OCI-LY7 (cell line): ENCODE data around the gene ZNF771. TPM values are rescaled to one million over a fixed set of nuclear protein-coding genes. Genes with fewer than 3 reads are reported as not detected.

Experiments
- BruUV-seq: library from RNA; stranded (reverse); fragments of 400-500 nt; replicated peaks from 2 replicates; lab custom pipeline; 2021; lab: Mats Ljungman, UMichigan
- CTCF ChIA-PET: fragments of 300-600 bp; sonication (Branson Sonifier 250); formaldehyde crosslinking; loops from one replicate; lab custom pipeline; 2022; ENCODE audit warnings: antibody characterized with exemption; ENCODE audit not compliant: unreplicated experiment; lab: Charles Lee
- POLR2A ChIA-PET: fragments of 300-600 bp; sonication (Branson Sonifier 250); formaldehyde crosslinking; loops from one replicate; lab custom pipeline; 2022; ENCODE audit warnings: antibody characterized with exemption; lab: Charles Lee
- DNase-seq: peaks from one replicate; pipeline ENCODE4 v3.0.0-alpha.2; 2015; ENCODE audit warnings: low spot score
- H2AFZ ChIP-seq: fragments of 200-600 bp; sonication (generic), shearing (Covaris generic); 2 replicates; pipeline ENCODE4 v1.6.1; 2014; ENCODE audit warnings: mild to moderate bottlenecking, antibody characterized with exemption, low read length, moderate library complexity
- H3K27ac ChIP-seq: fragments of 200-600 bp; sonication (generic); 2 replicates; pipeline ENCODE4 v1.5.1; 2014; ENCODE audit warnings: mixed run types, low read depth, mild to moderate bottlenecking, moderate library complexity, low read length, inconsistent platforms; ENCODE audit not compliant: poor library complexity, severe bottlenecking
- H3K36me3 ChIP-seq: fragments of 200-600 bp; sonication (generic); 2 replicates; pipeline ENCODE4 v1.6.1; 2014; ENCODE audit warnings: mild to moderate bottlenecking, antibody characterized with exemption, low read length, moderate library complexity, mixed read lengths; ENCODE audit not compliant: insufficient read depth
- H3K4me1 ChIP-seq: fragments of 200-600 bp; sonication (generic); 2 replicates; pipeline ENCODE4 v1.5.1; 2014; ENCODE audit warnings: mild to moderate bottlenecking, low read length; ENCODE audit not compliant: insufficient read depth, poor library complexity, severe bottlenecking
- H3K4me2 ChIP-seq: fragments of 200-600 bp; sonication (generic); 2 replicates; pipeline ENCODE4 v1.6.1; 2014; ENCODE audit warnings: mild to moderate bottlenecking, low read length
- H3K4me3 ChIP-seq: fragments of 200-600 bp; sonication (generic); 2 replicates; pipeline ENCODE4 v1.5.1; 2014; ENCODE audit warnings: mild to moderate bottlenecking, low read depth, low read length; ENCODE audit not compliant: poor library complexity, severe bottlenecking
- H3K79me2 ChIP-seq: fragments of 200-600 bp; sonication (generic); 2 replicates; pipeline ENCODE4 v1.6.1; 2016; ENCODE audit warnings: low read depth, mild to moderate bottlenecking, low read length, moderate library complexity, mixed read lengths; ENCODE audit not compliant: insufficient read depth
- H3K9me2 ChIP-seq: fragments of 200-600 bp; sonication (generic); 2 replicates; pipeline ENCODE4 v1.6.1; 2016; ENCODE audit warnings: mild to moderate bottlenecking, low read length, mixed read lengths; ENCODE audit not compliant: insufficient read depth
- H3K9me3 ChIP-seq: fragments of 200-600 bp; sonication (generic); 2 replicates; pipeline ENCODE4 v1.6.1; 2014; ENCODE audit warnings: mild to moderate bottlenecking, mixed run types, low read length, mixed read lengths
- H4K20me1 ChIP-seq: fragments of 200-600 bp; sonication (generic); 2 replicates; pipeline ENCODE4 v1.6.1; 2014; ENCODE audit warnings: mild to moderate bottlenecking, antibody characterized with exemption, low read length, moderate library complexity, mixed read lengths; ENCODE audit not compliant: insufficient read depth
- EZH2phosphoT487 ChIP-seq: fragments of 200-600 bp; sonication (generic); IDR thresholded peaks from 2 replicates; pipeline ENCODE4 v1.6.1; 2018; ENCODE audit warnings: low read depth, borderline replicate concordance, mild to moderate bottlenecking, mixed run types, antibody characterized with exemption, low read length, moderate library complexity, mixed read lengths
- intact Hi-C: fragments of 100-400 bp; cut with micrococcal nuclease; formaldehyde crosslinking; loops from one replicate; pipeline ENCODE4 v1.10.0; 2022; ENCODE audit not compliant: unreplicated experiment
- total RNA-seq, 2 experiments: library from RNA; depleted of rRNA in 1 of 2; stranded (reverse); fragments of >200 nt in 1 of 2; shearing (Covaris generic) in 1 of 2; gene quantifications; 2 replicates each; pipeline ENCODE4 v1.2.3, GENCODE V29; 2014 to 2022
- TF ChIP-seq, protein P1 (sequence below): fragments of 200-600 bp; sonication (generic); conservative IDR thresholded peaks from 2 replicates; pipeline ENCODE4 v1.5.1; 2014; ENCODE audit warnings: mild to moderate bottlenecking, antibody characterized with exemption, low read length, moderate library complexity, mixed read lengths

Gene ZNF771
- total RNA-seq, 2 experiments from 2014 or later: 6.4 to 10.8 TPM

DNA sequence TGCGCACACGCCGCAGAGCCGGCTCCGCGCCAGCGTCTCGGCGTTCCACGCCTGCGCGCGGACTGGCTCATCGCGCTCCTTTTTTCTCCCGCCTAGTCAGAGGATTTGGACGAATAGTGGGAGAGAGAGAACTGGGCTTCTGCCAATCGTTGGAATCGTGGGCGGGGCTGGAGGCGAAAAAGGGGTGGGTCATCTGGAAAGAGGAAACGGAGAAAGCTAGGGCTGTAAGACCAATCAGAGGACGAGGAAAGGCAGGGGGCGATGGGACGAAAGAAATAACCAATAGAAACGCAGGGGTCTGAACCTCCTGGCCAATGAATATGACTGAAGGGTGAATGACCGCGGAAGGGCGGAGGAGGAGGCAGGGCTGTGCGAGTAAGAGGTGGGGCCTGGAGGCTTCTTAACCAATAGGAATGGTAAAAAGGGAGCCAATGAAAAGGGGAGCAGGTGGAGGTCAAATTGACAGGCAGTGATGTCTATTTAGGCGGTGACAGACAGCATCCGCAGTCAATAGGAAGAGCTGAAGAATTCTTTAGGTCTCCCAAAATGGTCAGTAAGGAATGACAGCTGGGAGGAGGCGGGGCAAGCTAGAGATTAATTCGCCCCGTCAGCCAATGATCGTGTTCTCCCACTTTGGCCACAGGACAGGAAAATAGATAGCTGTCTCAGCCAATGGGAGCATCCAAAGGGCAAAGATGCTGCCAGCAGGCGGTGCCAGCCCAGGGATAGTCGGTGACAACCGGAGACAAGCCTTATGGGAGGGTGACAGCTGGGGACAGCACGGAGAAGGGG lies 36.8 kb upstream of the ZNF771 start, which contains the start of gene TBC1D10B:
TBC1D10B (minus strand) TSS at position 39 of the 792 bp plus-strand sequence. CDS start 311 bp downstream, outside the sequence.
- peaks cover 20% of the 10 kb centered on the region for H4K20me1 ChIP-seq
- CTCF ChIA-PET: interaction anchor here (0.6 to 1.3 kb wide), 10 partner anchors 12 to 47 kb away, joined by 3 to 9 read pairs (median 3); partner anchors contain the start of genes SEPTIN1 and ZNF48
- no peaks in the 10 kb centered on the region for H3K9me3 ChIP-seq
- TF ChIP-seq, protein P1, sequence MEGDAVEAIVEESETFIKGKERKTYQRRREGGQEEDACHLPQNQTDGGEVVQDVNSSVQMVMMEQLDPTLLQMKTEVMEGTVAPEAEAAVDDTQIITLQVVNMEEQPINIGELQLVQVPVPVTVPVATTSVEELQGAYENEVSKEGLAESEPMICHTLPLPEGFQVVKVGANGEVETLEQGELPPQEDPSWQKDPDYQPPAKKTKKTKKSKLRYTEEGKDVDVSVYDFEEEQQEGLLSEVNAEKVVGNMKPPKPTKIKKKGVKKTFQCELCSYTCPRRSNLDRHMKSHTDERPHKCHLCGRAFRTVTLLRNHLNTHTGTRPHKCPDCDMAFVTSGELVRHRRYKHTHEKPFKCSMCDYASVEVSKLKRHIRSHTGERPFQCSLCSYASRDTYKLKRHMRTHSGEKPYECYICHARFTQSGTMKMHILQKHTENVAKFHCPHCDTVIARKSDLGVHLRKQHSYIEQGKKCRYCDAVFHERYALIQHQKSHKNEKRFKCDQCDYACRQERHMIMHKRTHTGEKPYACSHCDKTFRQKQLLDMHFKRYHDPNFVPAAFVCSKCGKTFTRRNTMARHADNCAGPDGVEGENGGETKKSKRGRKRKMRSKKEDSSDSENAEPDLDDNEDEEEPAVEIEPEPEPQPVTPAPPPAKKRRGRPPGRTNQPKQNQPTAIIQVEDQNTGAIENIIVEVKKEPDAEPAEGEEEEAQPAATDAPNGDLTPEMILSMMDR: peak; percentile 56
- TF ChIP-seq EZH2phosphoT487: no peak
- peak; percentile 100 for DNase-seq
- intact Hi-C loops: loop anchor here (2.0 to 10.0 kb wide), 3 partner anchors 28 to 376 kb away; partner anchors contain the start of genes HIRIP3 and INO80E
- H2AFZ ChIP-seq: no peak within 1 kb of the TSS
- H3K4me1 ChIP-seq: peaks cover 45% of the 10 kb centered on the region
- H3K4me3 ChIP-seq: peak within 1 kb of the TSS; percentile 99
- no peaks in the 10 kb centered on the region for H3K9me2 ChIP-seq
- no TSS peak for BruUV-seq
- H3K4me2 ChIP-seq: peak within 1 kb of the TSS; percentile 97
- H3K27ac ChIP-seq: peak within 1 kb of the TSS; percentile 77
- H3K36me3 ChIP-seq: peaks cover 34% of the 10 kb centered on the region
- POLR2A ChIA-PET: interaction anchor here (0.5 to 2.6 kb wide), 21 partner anchors 8 to 769 kb away, joined by 3 to 26 read pairs (median 6); partner anchors contain the start of genes SEPTIN1, ZNF48 and ZNF771
- H3K79me2 ChIP-seq: peaks cover 42% of the 10 kb centered on the region

DNA sequence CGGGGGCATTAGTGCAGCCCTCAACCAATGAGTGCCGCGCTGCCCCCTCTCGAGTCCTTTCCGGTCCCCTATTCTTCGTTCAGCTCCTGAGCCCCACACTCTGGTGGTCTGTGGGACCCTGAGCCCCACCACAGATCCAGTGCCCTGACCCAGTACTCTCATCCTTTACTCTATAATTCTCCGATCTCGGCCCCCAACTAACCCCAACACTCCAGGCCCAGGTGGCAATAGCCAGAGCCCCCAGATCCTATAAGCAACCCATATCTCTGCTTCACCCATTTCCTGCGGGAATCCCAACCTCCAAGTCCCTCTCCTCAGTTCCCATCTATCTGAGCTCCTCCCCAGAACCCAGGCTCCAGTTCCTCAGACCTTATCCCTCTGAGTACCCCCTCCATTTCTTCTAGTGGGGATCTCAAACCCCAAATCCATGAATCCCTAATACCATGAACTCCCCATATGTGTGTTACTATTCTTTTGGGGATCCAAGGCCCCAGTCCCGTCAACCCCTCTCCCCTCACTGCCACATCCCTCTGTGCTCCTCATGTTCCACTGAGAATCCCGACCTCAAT lies 36.1 kb upstream of the ZNF771 start:
- ChIA-PET POLR2A (interaction anchor here (0.5 to 2.6 kb wide), 17 partner anchors 9 to 261 kb away, joined by 3 to 26 read pairs (median 7); partner anchors contain the start of genes SEPTIN1, ZNF48 and ZNF771), CTCF (interaction anchor here (0.6 to 1.3 kb wide), 8 partner anchors 11 to 46 kb away, joined by 3 to 8 read pairs (median 3); partner anchors contain the start of genes SEPTIN1 and ZNF48)
- DNase-seq: no peak
- peak overlapping the region; percentile 63 for H3K4me3 ChIP-seq
- BruUV-seq: TSS peak; percentile 83
- TF ChIP-seq EZH2phosphoT487: no peak
- TF ChIP-seq, protein P1: peak; percentile 18; the same call in 1 of the 2 replicates
- peak overlapping the region; percentile 77 for H3K27ac ChIP-seq
- peaks cover 31% of the 10 kb centered on the region for H3K36me3 ChIP-seq
- no peak overlapping the region for H2AFZ ChIP-seq
- H3K9me3 ChIP-seq: no peaks in the 10 kb centered on the region
- peaks cover 20% of the 10 kb centered on the region for H4K20me1 ChIP-seq
- peaks cover 36% of the 10 kb centered on the region for H3K79me2 ChIP-seq
- peak overlapping the region; percentile 86 for H3K4me2 ChIP-seq
- no peaks in the 10 kb centered on the region for H3K9me2 ChIP-seq
- peaks cover 42% of the 10 kb centered on the region for H3K4me1 ChIP-seq
- intact Hi-C loops: loop anchor here (2.0 to 10.0 kb wide), 3 partner anchors 29 to 377 kb away; partner anchors contain the start of genes HIRIP3 and INO80E
